Adrenal gland (tissue), 5 donors: Measurements from ENCODE around the gene ENPP7.

Experiments
- POLR2A ChIP-seq, 2 donors: fragments of 450-650 bp; IDR thresholded peaks; one replicate each; pipeline ENCODE4 v1.6.1; 2017; ENCODE audit warnings: antibody characterized with exemption in 2 of 2, mild to moderate bottlenecking in 2 of 2, moderate library complexity in 1 of 2
- TF ChIP-seq, protein P1 (sequence below), 6 experiments: fragments of 450-650 bp in 4 of 6; fragments of 200-600 bp in 2 of 6; sonication (generic) in 1 of 6; IDR thresholded peaks; 1 replicate in 5 of 6; 2 replicates in 1 of 6; pipeline versions ENCODE4 v1.5.1 to v1.8.0; 2016 to 2021; ENCODE audit warnings: antibody characterized with exemption in 6 of 6, mild to moderate bottlenecking in 2 of 6, moderate library complexity in 1 of 6
- donor health status: DM: no; HTN: no; CAD: no.

DNA sequence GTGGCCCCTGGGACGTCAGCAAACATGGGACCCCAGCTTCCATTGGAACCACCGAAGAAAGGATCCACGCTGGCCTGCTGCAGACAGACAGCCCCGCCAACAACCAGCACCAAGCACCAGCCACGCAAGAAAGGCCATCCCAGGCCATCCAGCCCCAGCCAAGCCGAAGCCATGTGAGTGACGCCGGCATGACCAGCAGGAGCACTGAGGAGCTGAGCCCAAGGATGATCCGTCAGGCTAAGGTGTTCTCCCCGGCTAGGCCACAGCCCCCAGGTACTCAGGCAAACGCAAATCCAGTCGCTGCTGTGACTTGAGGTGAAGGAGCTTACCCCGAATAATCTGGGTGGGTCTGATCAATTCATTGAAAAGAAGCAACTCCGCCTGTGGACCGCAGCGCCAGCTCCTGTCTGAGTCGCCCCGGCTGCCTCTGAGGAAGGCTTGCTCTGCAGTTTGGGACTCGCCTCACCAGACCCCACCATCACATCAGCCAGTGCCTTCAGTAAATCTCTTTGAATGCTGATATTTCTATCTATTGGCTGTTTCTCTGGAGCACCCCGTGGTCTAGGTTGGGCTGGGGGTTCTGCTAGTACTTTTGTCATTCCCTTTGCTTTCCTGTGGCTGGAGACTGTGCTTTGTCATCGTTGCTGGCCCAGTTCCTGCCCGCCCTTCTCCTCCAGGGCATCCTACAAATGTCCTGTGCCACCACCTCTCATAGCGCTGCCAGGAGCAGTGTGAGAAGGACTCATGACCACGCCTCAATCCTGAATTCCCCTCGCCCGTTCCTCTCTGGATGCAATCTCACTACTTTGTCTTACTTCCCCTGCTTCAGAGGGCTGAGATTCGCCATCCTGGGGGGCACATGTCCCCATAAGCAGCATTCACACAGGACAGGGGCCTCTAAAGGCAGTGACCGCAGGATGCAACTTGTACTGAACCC is 39.1 kb downstream of the ENPP7 start:
- TF ChIP-seq POLR2A (IDR thresholded peaks at IDR 0.05), result no peak
- TF ChIP-seq, protein P1, sequence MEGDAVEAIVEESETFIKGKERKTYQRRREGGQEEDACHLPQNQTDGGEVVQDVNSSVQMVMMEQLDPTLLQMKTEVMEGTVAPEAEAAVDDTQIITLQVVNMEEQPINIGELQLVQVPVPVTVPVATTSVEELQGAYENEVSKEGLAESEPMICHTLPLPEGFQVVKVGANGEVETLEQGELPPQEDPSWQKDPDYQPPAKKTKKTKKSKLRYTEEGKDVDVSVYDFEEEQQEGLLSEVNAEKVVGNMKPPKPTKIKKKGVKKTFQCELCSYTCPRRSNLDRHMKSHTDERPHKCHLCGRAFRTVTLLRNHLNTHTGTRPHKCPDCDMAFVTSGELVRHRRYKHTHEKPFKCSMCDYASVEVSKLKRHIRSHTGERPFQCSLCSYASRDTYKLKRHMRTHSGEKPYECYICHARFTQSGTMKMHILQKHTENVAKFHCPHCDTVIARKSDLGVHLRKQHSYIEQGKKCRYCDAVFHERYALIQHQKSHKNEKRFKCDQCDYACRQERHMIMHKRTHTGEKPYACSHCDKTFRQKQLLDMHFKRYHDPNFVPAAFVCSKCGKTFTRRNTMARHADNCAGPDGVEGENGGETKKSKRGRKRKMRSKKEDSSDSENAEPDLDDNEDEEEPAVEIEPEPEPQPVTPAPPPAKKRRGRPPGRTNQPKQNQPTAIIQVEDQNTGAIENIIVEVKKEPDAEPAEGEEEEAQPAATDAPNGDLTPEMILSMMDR (IDR thresholded peaks at IDR 0.05), result no peak
